ENCODE data around the gene SELE. TPM values are rescaled to one million over a fixed set of nuclear protein-coding genes. Genes with fewer than 3 reads are reported as not detected.

Gene SELE
- total RNA-seq, 4 donors from 2014 or later, result 0.67 to 16.3 (median 1.5) TPM

DNA sequence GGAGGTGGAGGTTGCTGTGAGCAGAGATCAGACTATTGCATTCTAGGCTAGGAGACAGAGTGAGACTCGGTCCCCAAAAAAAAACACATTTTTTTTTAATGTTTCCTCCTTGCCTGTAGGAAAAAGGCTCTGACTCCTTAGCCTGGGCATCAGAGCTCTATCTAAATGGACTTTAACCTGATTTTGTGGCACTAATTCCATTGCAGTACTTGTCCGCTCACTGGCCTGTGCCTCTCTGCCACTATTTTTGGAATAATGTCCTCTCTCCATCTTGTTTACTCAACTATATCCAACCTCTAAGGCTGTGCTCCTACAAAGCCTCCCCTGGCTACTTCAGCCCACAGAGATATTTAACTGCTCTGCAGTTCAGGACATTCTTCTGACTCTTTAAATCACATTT is 34.3 kb upstream of the SELE start:
- 61 to 63% methylated on average over 2 of the region's 2 CpGs for WGBS, 2 donors
- Histone ChIP-seq H3K4me1 (peaks cover 0 to 3% of the 10 kb centered on the region in 2 donors), H3K9me3 (no peaks in the 10 kb centered on the region), H3K36me3 (no peaks in the 10 kb centered on the region), H3K27ac (peak overlapping the region in 1 of 3 donors; percentile 38), H3K27me3 (no peaks in the 10 kb centered on the region), H3K4me3 (replicated peaks in 1 of 3) (no peak overlapping the region)
- TF ChIP-seq, protein P1, sequence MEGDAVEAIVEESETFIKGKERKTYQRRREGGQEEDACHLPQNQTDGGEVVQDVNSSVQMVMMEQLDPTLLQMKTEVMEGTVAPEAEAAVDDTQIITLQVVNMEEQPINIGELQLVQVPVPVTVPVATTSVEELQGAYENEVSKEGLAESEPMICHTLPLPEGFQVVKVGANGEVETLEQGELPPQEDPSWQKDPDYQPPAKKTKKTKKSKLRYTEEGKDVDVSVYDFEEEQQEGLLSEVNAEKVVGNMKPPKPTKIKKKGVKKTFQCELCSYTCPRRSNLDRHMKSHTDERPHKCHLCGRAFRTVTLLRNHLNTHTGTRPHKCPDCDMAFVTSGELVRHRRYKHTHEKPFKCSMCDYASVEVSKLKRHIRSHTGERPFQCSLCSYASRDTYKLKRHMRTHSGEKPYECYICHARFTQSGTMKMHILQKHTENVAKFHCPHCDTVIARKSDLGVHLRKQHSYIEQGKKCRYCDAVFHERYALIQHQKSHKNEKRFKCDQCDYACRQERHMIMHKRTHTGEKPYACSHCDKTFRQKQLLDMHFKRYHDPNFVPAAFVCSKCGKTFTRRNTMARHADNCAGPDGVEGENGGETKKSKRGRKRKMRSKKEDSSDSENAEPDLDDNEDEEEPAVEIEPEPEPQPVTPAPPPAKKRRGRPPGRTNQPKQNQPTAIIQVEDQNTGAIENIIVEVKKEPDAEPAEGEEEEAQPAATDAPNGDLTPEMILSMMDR (IDR thresholded peaks at IDR 0.05), result no peak
- TF ChIP-seq POLR2A (IDR thresholded peaks at IDR 0.05), result no peak
- intact Hi-C loops (cut with DNase I), result no loop called here
- peak; percentile 41 to 42 for DNase-seq

DNA sequence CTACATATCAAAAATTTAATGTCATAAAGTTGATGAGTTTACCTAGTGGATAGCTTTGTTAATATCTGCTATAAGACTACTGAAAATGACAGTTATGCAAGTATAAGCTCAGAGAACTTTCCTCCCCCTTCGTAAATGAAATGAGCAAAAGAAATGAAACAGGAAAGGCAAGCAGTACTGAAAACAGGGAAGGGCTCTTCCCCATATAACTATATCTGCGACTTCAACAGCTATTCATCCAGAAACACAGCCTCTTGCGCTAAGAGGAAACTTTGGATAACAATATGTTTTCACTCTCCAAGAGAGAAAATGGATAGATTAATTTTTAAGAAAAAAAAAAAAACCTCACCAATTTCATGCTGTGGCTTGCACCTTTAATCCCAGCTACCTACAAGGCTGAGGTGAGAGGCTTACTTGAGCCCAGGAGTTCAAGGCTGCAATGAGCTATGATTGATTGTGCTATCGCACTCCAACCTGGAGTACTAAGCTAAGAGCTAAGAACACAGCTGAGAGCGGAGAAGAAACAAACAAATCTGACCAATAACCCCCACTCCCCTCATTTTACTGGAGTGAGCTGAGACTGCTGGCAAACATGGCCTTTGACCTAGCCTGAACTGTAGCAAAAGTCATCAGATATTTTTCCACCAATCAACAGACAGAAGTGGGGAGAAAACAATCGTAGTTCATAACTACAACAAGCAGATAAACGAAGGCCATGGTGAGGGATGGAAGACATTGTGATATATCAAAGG is 31.9 kb upstream of the SELE start:
- WGBS, 2 donors, result 67 to 70% methylated on average over 7 of the region's 7 CpGs
- H3K4me3 ChIP-seq (replicated peaks in 1 of 3), result no peak overlapping the region
- no peaks in the 10 kb centered on the region for H3K36me3 ChIP-seq
- DNase-seq, result no peak
- H3K27ac ChIP-seq, result no peak overlapping the region
- intact Hi-C loops (cut with DNase I), result no loop called here
- H3K9me3 ChIP-seq, result no peaks in the 10 kb centered on the region
- no peak for TF ChIP-seq POLR2A (IDR thresholded peaks at IDR 0.05)
- TF ChIP-seq, protein P1 (IDR thresholded peaks at IDR 0.05), result no peak
- no peaks in the 10 kb centered on the region for H3K27me3 ChIP-seq
- H3K4me1 ChIP-seq, result peaks cover 0 to 3% of the 10 kb centered on the region in 2 donors

DNA sequence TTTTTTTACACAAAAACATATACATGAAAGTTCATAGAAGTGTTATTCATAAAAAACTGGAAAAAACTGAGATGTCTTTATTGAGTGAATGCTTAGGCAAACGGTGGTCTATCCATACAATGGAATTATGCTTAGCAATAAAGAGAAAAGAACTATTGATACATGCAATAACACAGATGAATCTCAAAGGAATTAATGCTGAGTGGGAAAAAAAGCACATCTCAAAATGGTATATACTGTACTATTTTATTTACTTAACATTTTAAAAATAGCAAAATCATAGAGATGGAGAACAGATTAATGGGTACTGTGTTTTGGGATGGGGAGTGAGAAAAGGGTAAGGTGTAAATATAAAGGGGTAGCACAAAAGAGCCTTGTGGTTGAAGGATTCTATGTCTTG is 31.0 kb upstream of the SELE start:
- no peaks in the 10 kb centered on the region for H3K9me3 ChIP-seq
- TF ChIP-seq, protein P1 (IDR thresholded peaks at IDR 0.05), result no peak
- no peak for TF ChIP-seq POLR2A (IDR thresholded peaks at IDR 0.05)
- peaks cover 0 to 3% of the 10 kb centered on the region in 2 donors for H3K4me1 ChIP-seq
- no peak overlapping the region for H3K27ac ChIP-seq
- H3K4me3 ChIP-seq (replicated peaks in 1 of 3), result no peak overlapping the region
- intact Hi-C loops (cut with DNase I), result no loop called here
- no peak for DNase-seq
- no peaks in the 10 kb centered on the region for H3K36me3 ChIP-seq
- H3K27me3 ChIP-seq, result no peaks in the 10 kb centered on the region
- WGBS, 2 donors, result 72 to 79% methylated on average over 1 of the region's 1 CpG

DNA sequence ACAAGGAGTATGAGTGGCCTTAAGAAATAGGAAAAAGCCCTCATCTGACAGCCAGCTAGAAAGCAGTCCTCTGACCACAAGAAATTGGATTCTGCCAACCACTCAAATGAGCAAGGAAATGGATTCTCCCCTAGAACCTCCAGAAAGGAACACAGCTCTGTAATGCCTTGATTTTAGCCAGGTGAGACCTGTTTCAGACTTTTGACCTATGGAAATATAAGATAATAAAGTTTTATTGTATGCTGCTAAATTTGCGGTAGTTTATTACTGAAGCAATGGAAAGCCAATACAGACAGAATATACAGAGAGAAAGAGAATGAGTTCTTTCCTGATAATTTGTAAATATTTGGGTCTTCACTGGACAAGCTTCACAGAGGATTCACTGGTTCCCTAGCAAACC is 28.8 kb upstream of the SELE start:
- Histone ChIP-seq H3K27ac (no peak overlapping the region), H3K4me1 (no peaks in the 10 kb centered on the region), H3K4me3 (replicated peaks in 1 of 3) (no peak overlapping the region), H3K36me3 (no peaks in the 10 kb centered on the region), H3K27me3 (no peaks in the 10 kb centered on the region), H3K9me3 (no peaks in the 10 kb centered on the region)
- intact Hi-C loops (cut with DNase I), result no loop called here
- DNase-seq, result no peak
- 91 to 93% methylated on average over 1 of the region's 1 CpG for WGBS, 2 donors
- TF ChIP-seq, protein P1 (IDR thresholded peaks at IDR 0.05), result no peak
- TF ChIP-seq POLR2A (IDR thresholded peaks at IDR 0.05), result no peak

DNA sequence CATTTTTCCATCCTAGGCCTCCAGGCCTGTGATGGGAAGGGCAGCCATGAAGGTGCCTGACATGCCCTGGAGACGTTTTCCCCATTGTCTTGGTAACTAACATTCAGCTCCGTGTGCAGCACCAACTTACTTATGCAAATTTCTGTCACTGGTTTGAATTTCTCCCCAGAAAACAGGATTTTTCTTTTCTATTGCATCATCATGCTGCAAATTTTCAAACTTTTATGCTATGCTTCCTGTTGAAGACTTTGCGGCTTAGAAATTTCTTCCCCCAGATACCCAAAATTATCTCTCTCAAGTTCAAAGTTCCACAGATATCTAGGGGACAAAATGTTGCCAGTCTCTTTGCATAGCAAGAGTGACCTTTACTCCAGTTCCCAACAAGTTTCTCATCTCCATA is 25.2 kb upstream of the SELE start:
- H3K4me3 ChIP-seq (replicated peaks in 1 of 3), result no peak overlapping the region
- 85 to 89% methylated on average over 3 of the region's 3 CpGs for WGBS, 2 donors
- intact Hi-C loops (cut with DNase I), result no loop called here
- no peak overlapping the region for H3K27ac ChIP-seq
- no peaks in the 10 kb centered on the region for H3K36me3 ChIP-seq
- no peak for TF ChIP-seq POLR2A (IDR thresholded peaks at IDR 0.05)
- no peaks in the 10 kb centered on the region for H3K27me3 ChIP-seq
- no peaks in the 10 kb centered on the region for H3K4me1 ChIP-seq
- no peak for DNase-seq
- H3K9me3 ChIP-seq, result no peaks in the 10 kb centered on the region
